Panc1 (cell line): Measurements from ENCODE around the gene LRRC49. TPM values are rescaled to one million over a fixed set of nuclear protein-coding genes. Genes with fewer than 3 reads are reported as not detected.
"Not testable (repeated sequence)": the region's sequence is repeated elsewhere in the genome, so short reads cannot be mapped to it uniquely, and the experiment has no call there.

Experiments
- ATAC-seq: fragments of 200-7000 bp; cut with Tn5 transposase; 2 replicates; pipeline ENCODE4 v1.9.1; 2020; ENCODE audit warnings: mild to moderate bottlenecking, moderate library complexity
- BruUV-seq: library from RNA; stranded (reverse); fragments of 400-500 nt; replicated peaks from 2 replicates; lab custom pipeline; 2021; lab: Mats Ljungman, UMichigan
- CTCF ChIA-PET: fragments of 300-600 bp; sonication (Branson Sonifier 250); formaldehyde crosslinking; loops from one replicate; lab custom pipeline; 2022; ENCODE audit warnings: antibody characterized with exemption; lab: Charles Lee
- POLR2A ChIA-PET: fragments of 300-600 bp; sonication (Branson Sonifier 250); formaldehyde crosslinking; loops from one replicate; lab custom pipeline; 2022; ENCODE audit warnings: antibody characterized with exemption; lab: Charles Lee
- DNase-seq: peaks from one replicate; pipeline ENCODE4 v3.0.0-alpha.2; 2010; ENCODE audit warnings: low read depth, low spot score
- H3K27ac ChIP-seq: 2 replicates; pipeline ENCODE4 v1.5.1; 2011; ENCODE audit warnings: mild to moderate bottlenecking, low read length, inconsistent platforms
- H3K27me3 ChIP-seq: fragments of 200-500 bp; sonication (Bioruptor generic); 2 replicates; pipeline ENCODE4 v1.6.0; 2014; ENCODE audit warnings: low read length, inconsistent platforms; ENCODE audit not compliant: control insufficient read depth, insufficient read depth
- H3K36me3 ChIP-seq: fragments of 200-500 bp; sonication (Bioruptor generic); 2 replicates; pipeline ENCODE4 v1.5.1; 2014; ENCODE audit warnings: inconsistent platforms, mild to moderate bottlenecking, low read length, moderate library complexity; ENCODE audit not compliant: control insufficient read depth, insufficient read depth
- H3K4me1 ChIP-seq: 2 replicates; pipeline ENCODE4 v1.5.1; 2011; ENCODE audit warnings: inconsistent platforms, mild to moderate bottlenecking, low read length, moderate library complexity; ENCODE audit not compliant: control insufficient read depth, insufficient read depth
- H3K4me3 ChIP-seq, 2 experiments: 2 replicates each; pipeline ENCODE4 v1.5.1; 2011 to 2012; ENCODE audit warnings: low read depth in 2 of 2, low read length in 2 of 2, mild to moderate bottlenecking in 2 of 2, inconsistent platforms in 1 of 2, moderate library complexity in 1 of 2
- H3K9me3 ChIP-seq: fragments of 200-500 bp; sonication (Bioruptor generic); 2 replicates; pipeline ENCODE4 v1.5.1; 2014; ENCODE audit warnings: low read depth, mild to moderate bottlenecking, inconsistent platforms, low read length, moderate library complexity; ENCODE audit not compliant: control insufficient read depth, insufficient read depth
- CTCF ChIP-seq: fragments of 450-650 bp; IDR thresholded peaks from 2 replicates; pipeline ENCODE4 v1.5.1; 2017; ENCODE audit warnings: mild to moderate bottlenecking
- POLR2AphosphoS5 ChIP-seq: IDR thresholded peaks from 2 replicates; pipeline ENCODE4 v1.6.1; 2012; ENCODE audit warnings: mild to moderate bottlenecking, low read depth, low read length, moderate library complexity
- REST ChIP-seq, 2 experiments: IDR thresholded peaks; 2 replicates each; pipeline ENCODE4 v1.6.1; 2011 to 2012; ENCODE audit warnings: low read depth in 2 of 2, control low read depth in 1 of 2, low read length in 1 of 2, mild to moderate bottlenecking in 1 of 2, moderate library complexity in 1 of 2; ENCODE audit not compliant: insufficient read depth in 1 of 2
- SIN3A ChIP-seq: IDR thresholded peaks from 2 replicates; pipeline ENCODE4 v1.6.1; 2012; ENCODE audit warnings: low read depth, mild to moderate bottlenecking, low read length, moderate library complexity, borderline replicate concordance; ENCODE audit not compliant: insufficient read depth
- TCF7L2 ChIP-seq: IDR thresholded peaks from 2 replicates; pipeline ENCODE4 v1.6.1; 2011; ENCODE audit warnings: mild to moderate bottlenecking, low read depth, low read length, inconsistent platforms
- in situ Hi-C: cut with HindIII; loops from 2 replicates; pipeline ENCODE4 v1.10.0; 2016; ENCODE audit warnings: low sequenced_read_pairs, low pct_unique_long_range_greater_than_20kb
- intact Hi-C: fragments of 100-400 bp; cut with micrococcal nuclease; formaldehyde crosslinking; loops from one replicate; pipeline ENCODE4 v1.10.0; 2022; ENCODE audit not compliant: unreplicated experiment
- total RNA-seq: library from RNA; stranded (reverse); gene quantifications from one replicate; pipeline ENCODE4 v1.2.1, GENCODE V29; 2021; ENCODE audit not compliant: unreplicated experiment

Gene LRRC49
- total RNA-seq, 1 experiment from 2014 or later: 8.3 TPM

GRCh38 chr15:70936326-70936725 is 43.7 kb downstream of the LRRC49 start:
- intact Hi-C loops: no loop called here
- TF ChIP-seq REST (IDR thresholded peaks at IDR 0.05; ENCODE audit: insufficient read depth in 1 of 2, low read depth in 2 of 2, low read length in 1 of 2) (no peak), POLR2AphosphoS5 (no peak), SIN3A (no peak), CTCF (no peak), TCF7L2 (no peak)
- H3K4me3 ChIP-seq: no peak overlapping the region
- no peaks in the 10 kb centered on the region for H3K36me3 ChIP-seq
- H3K27me3 ChIP-seq: no peaks in the 10 kb centered on the region
- no peak for ATAC-seq
- no peaks in the 10 kb centered on the region for H3K9me3 ChIP-seq
- no peak for DNase-seq
- H3K4me1 ChIP-seq: no peaks in the 10 kb centered on the region
- H3K27ac ChIP-seq: no peak overlapping the region
- no TSS peak for BruUV-seq
- POLR2A ChIA-PET: no interaction called here
- CTCF ChIA-PET: interaction anchor here (0.8 kb wide), 1 partner anchor 108 kb away, joined by 3 read pairs; no protein-coding TSS in a partner anchor
- in situ Hi-C loops: no loop called here

- H3K4me3 ChIP-seq, H3K27me3 ChIP-seq, ATAC-seq: not testable (repeated sequence)
Measured at GRCh38 chr15:70943285-70943684, 50.7 kb downstream of the LRRC49 start.

GRCh38 chr15:70947351-70948335 is 55.0 kb downstream of the LRRC49 start:
- Histone ChIP-seq H3K9me3 (no peaks in the 10 kb centered on the region; the same call in 1 of the 2 replicates), H3K4me3 (no peak overlapping the region), H3K4me1 (no peaks in the 10 kb centered on the region), H3K27ac (no peak overlapping the region), H3K36me3 (no peaks in the 10 kb centered on the region), H3K27me3 (no peaks in the 10 kb centered on the region)
- DNase-seq: no peak
- intact Hi-C loops: no loop called here
- in situ Hi-C loops: no loop called here
- ChIA-PET CTCF (no interaction called here), POLR2A (no interaction called here)
- no peak for TF ChIP-seq CTCF
- no peak for TF ChIP-seq SIN3A
- no peak for TF ChIP-seq POLR2AphosphoS5
- no peak for TF ChIP-seq REST (IDR thresholded peaks at IDR 0.05; ENCODE audit: insufficient read depth in 1 of 2, low read depth in 2 of 2, low read length in 1 of 2)
- TF ChIP-seq TCF7L2: no peak
- no peak for ATAC-seq
- no TSS peak for BruUV-seq

More at GRCh38 chr15:70943285-70943684, 50.7 kb downstream of the LRRC49 start:
- H3K9me3 ChIP-seq, in situ Hi-C loops, H3K27ac ChIP-seq, intact Hi-C loops, DNase-seq, POLR2A ChIA-PET, BruUV-seq, H3K4me1 ChIP-seq, H3K36me3 ChIP-seq, CTCF ChIA-PET: not testable (repeated sequence)
